Loucy (cell line): Measurements from ENCODE around the gene HNRNPUL2.

Source experiments
- H2AFZ ChIP-seq: fragments of 200-600 bp; sonication (generic); 2 replicates; pipeline ENCODE4 v1.6.0; 2016; ENCODE audit warnings: antibody characterized with exemption, mild to moderate bottlenecking, low read length, moderate library complexity
- H3F3A ChIP-seq: fragments of 200-600 bp; 2 replicates; pipeline ENCODE4 v1.6.0; 2016; ENCODE audit warnings: antibody characterized with exemption, low read depth, mild to moderate bottlenecking
- H3K27me3 ChIP-seq: fragments of 200-600 bp; sonication (generic); 2 replicates; pipeline ENCODE4 v1.6.1; 2014; ENCODE audit warnings: low read length, mild to moderate bottlenecking; ENCODE audit not compliant: insufficient read depth, poor library complexity, severe bottlenecking
- H3K36me3 ChIP-seq: fragments of 200-600 bp; sonication (generic); 2 replicates; pipeline ENCODE4 v1.6.1; 2016; ENCODE audit warnings: low read length; ENCODE audit not compliant: insufficient read depth
- H3K4me1 ChIP-seq: fragments of 200-600 bp; sonication (generic); 2 replicates; pipeline ENCODE4 v1.5.1; 2014; ENCODE audit warnings: low read length, mild to moderate bottlenecking; ENCODE audit not compliant: insufficient read depth, poor library complexity, severe bottlenecking
- H3K4me2 ChIP-seq: fragments of 200-600 bp; sonication (generic); 2 replicates; pipeline ENCODE4 v1.6.0; 2014; ENCODE audit warnings: antibody characterized with exemption, low read length, low read depth, mild to moderate bottlenecking; ENCODE audit not compliant: poor library complexity, severe bottlenecking
- H3K4me3 ChIP-seq: fragments of 200-600 bp; sonication (generic); 2 replicates; pipeline ENCODE4 v1.5.1; 2014; ENCODE audit warnings: low read length, mild to moderate bottlenecking, mixed read lengths; ENCODE audit not compliant: poor library complexity, severe bottlenecking
- H3K79me2 ChIP-seq: fragments of 200-600 bp; sonication (generic); 2 replicates; pipeline ENCODE4 v1.6.1; 2014; ENCODE audit warnings: low read length; ENCODE audit not compliant: insufficient read depth
- H3K9ac ChIP-seq: fragments of 200-600 bp; sonication (generic); 2 replicates; pipeline ENCODE4 v1.6.0; 2014; ENCODE audit warnings: mild to moderate bottlenecking, low read depth, low read length, moderate library complexity; ENCODE audit not compliant: poor library complexity, severe bottlenecking
- H3K9me2 ChIP-seq: fragments of 200-600 bp; sonication (generic); replicated peaks from 2 replicates; pipeline ENCODE4 v1.6.1; 2016; ENCODE audit warnings: low read depth, low read length, mixed read lengths
- H3K9me3 ChIP-seq: fragments of 200-600 bp; sonication (generic); 2 replicates; pipeline ENCODE4 v1.6.1; 2014; ENCODE audit warnings: mild to moderate bottlenecking, antibody characterized with exemption, low read length, low read depth; ENCODE audit not compliant: insufficient read depth
- H4K20me1 ChIP-seq: fragments of 200-600 bp; sonication (generic); 2 replicates; pipeline ENCODE4 v1.6.0; 2014; ENCODE audit warnings: antibody characterized with exemption, low read length, mild to moderate bottlenecking; ENCODE audit not compliant: insufficient read depth, poor library complexity, severe bottlenecking
- CTCF ChIP-seq: fragments of 200-600 bp; sonication (generic); conservative IDR thresholded peaks from 2 replicates; pipeline ENCODE4 v1.5.1; 2014; ENCODE audit warnings: mild to moderate bottlenecking, antibody characterized with exemption, low read length
- EZH2phosphoT487 ChIP-seq: fragments of 200-600 bp; IDR thresholded peaks from 2 replicates; pipeline ENCODE4 v1.6.1; 2018; ENCODE audit warnings: antibody characterized with exemption, mild to moderate bottlenecking, moderate library complexity, borderline replicate concordance

The HNRNPUL2 gene

GRCh38 chr11:62727165-62727871 lies at the start of gene HNRNPUL2:
Gene HNRNPUL2, minus strand, starts transcription at chr11:62727457. Its CDS starts 301 bp downstream, at chr11:62727156.
- Histone ChIP-seq H3K9ac (peak within 1 kb of the TSS; percentile 98), H3K9me2 (no peaks in the 10 kb centered on the region), H3K4me2 (peak within 1 kb of the TSS; percentile 98), H3K4me1 (peaks cover 34% of the 10 kb centered on the region), H3F3A (peaks cover 3% of the 10 kb centered on the region), H2AFZ (peak within 1 kb of the TSS; percentile 88), H3K79me2 (peaks cover 79% of the 10 kb centered on the region), H3K9me3 (no peaks in the 10 kb centered on the region), H3K27me3 (no peaks in the 10 kb centered on the region), H3K4me3 (peak within 1 kb of the TSS; percentile 92), H4K20me1 (peaks cover 62% of the 10 kb centered on the region), H3K36me3 (peaks cover 25% of the 10 kb centered on the region; the same call in 1 of the 2 replicates)
- TF ChIP-seq EZH2phosphoT487 = no peak
- TF ChIP-seq CTCF = no peak

DNA sequence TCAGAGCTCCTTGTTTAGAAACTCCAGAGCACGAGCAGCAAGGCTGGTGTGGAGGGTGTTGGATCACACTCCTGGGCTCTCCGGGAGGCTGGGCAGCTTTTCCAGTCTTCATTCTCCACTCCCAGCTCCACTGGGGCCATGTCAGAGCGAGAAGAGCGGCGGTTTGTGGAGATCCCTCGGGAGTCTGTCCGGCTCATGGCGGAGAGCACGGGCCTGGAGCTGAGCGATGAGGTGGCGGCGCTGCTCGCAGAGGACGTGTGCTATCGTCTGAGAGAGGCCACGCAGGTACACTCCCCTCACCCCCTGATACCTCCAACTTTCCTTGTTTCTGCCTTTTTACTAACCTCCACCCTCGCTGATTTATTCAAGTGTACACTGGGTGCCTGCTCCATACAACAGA lies 48.4 kb upstream of the HNRNPUL2 start:
- Histone ChIP-seq H3K9me2 (no peaks in the 10 kb centered on the region), H3K9me3 (no peaks in the 10 kb centered on the region), H3K4me1 (peaks cover under 1% of the 10 kb centered on the region), H3F3A (0 out of 2 replicates have a peak, but pooled peaks cover 3% of the 10 kb centered on the region), H3K79me2 (peaks cover 8% of the 10 kb centered on the region; the same call in 1 of the 2 replicates), H3K27me3 (no peaks in the 10 kb centered on the region), H3K4me3 (no peak overlapping the region), H4K20me1 (no peaks in the 10 kb centered on the region), H2AFZ (no peak overlapping the region), H3K4me2 (no peak overlapping the region), H3K9ac (no peak overlapping the region), H3K36me3 (peaks cover 14% of the 10 kb centered on the region; the same call in 1 of the 2 replicates)
- TF ChIP-seq EZH2phosphoT487 (no peak), CTCF (no peak)

GRCh38 chr11:62774407-62774806 lies 47.1 kb upstream of the HNRNPUL2 start:
- Histone ChIP-seq H4K20me1 (no peaks in the 10 kb centered on the region), H3K27me3 (no peaks in the 10 kb centered on the region), H3K4me2 (no peak overlapping the region), H3K79me2 (peaks cover 8% of the 10 kb centered on the region; the same call in 1 of the 2 replicates), H2AFZ (no peak overlapping the region), H3F3A (0 out of 2 replicates have a peak, but pooled peaks cover 6% of the 10 kb centered on the region), H3K9me3 (no peaks in the 10 kb centered on the region), H3K9me2 (no peaks in the 10 kb centered on the region), H3K4me1 (peaks cover 7% of the 10 kb centered on the region), H3K9ac (no peak overlapping the region), H3K36me3 (peaks cover 14% of the 10 kb centered on the region; the same call in 1 of the 2 replicates), H3K4me3 (no peak overlapping the region)
- TF ChIP-seq EZH2phosphoT487 = no peak
- TF ChIP-seq CTCF = no peak
